ENCODE measurements around the gene UBTD1.

Gene UBTD1

GRCh38 chr10:97483506-97483905, 15.2 kb upstream of the UBTD1 start:
- no peak for FAIRE-seq

DNA sequence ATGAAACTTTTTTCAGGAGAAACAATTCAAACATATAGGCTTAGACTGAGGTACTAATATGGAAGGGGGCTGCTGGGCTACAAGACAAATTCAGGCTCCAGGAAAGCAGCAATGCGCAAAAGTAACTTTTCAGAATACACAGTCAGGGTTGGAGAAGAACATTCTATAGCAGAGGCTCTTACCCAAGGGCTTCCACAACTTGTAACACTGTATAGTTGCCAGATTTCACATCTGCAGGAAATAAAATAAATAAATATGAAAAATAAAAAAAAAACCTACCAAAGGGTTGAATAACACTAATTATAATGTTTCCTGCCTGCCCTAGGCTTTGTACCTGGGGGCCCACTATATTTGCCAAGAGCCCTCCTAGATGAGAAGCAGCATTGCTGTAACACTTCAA, 14.8 kb upstream of the UBTD1 start:
- no peak for FAIRE-seq

- no peak for FAIRE-seq
Measured at GRCh38 chr10:97485647-97486281, 13.0 kb upstream of the UBTD1 start.

DNA sequence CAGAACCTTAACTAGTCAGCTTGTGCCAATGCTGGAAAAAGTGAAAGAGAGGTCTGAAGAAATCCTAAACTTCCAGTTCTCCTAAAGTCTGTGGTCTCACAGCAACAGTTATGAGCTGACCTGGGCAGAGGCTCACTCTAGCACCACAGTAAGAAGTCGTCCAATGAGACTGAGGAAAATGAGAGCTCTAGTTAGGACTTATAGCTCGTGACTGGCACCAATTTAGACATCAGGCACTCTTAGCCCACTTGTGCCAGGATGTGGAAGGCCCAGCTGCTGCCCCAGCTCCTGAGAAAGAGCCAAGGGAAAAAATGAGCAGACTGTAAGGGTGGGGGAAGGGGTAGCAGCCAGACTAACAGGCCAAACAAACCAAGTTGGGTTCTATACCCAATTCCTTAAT, 8.1 kb upstream of the UBTD1 start:
- FAIRE-seq = no peak

DNA sequence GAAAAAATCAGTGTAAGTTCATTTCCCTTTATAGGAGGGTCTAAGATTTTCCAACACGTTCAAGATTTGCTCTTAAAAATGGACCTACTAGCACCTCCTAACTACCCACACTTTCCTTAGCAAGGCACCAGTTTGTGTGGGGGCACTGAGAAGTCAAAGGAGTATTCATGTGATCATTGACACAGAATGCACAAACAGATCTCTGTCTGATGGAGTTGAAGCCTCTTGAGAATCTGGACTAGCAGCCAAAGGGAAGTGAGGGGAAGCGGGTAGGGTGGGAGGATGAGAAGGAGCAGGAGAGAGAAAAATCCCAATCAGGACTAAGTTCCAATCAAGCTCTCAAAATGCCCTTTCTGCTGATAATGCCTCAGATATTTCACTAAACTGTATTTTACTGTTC, 4.6 kb upstream of the UBTD1 start:
- FAIRE-seq = no peak

DNA sequence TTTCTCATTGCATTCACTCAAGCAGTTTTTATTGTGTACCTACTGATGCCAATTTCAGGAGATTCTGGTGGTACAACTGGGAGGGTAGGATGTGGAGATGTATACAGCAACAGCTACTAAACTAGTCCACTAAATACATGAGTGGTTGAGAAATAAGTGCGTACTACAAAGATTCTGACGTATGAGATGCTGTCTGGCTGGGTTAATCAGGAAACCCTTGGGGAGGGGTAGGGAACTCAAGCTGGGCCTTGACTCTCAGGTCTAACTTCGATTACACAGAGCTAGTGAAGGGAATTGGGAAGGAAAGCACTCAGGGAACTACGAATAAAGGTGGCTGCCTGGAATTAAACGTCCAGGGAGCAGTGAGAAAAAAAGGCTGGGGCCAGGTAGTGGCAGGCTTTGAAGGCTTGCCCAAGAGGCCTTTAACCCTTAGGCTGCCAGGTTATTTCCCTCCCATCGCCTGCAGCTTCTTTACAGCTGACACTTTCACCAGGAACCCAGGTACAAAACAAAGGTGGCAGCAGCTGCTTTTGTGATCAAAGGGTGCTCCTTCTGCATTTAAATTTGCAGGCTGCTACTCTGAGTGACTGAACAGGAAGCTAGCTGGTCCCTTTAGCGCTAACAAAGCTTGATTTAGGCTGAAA, 3.7 kb upstream of the UBTD1 start:
- FAIRE-seq = no peak

- no peak for FAIRE-seq
Measured at GRCh38 chr10:97497572-97498075, 1.1 kb upstream of the UBTD1 start.

GRCh38 chr10:97498076-97498840, 466 bp upstream of the UBTD1 start, which contains the start of gene MMS19:
TSS of gene MMS19 (minus strand) at chr10:97498422. CDS start at chr10:97498384, 38 bp downstream.
- peak; percentile 43 for FAIRE-seq

- FAIRE-seq = no peak
Measured at GRCh38 chr10:97499561-97500296, 1.0 kb downstream of the UBTD1 start.

DNA sequence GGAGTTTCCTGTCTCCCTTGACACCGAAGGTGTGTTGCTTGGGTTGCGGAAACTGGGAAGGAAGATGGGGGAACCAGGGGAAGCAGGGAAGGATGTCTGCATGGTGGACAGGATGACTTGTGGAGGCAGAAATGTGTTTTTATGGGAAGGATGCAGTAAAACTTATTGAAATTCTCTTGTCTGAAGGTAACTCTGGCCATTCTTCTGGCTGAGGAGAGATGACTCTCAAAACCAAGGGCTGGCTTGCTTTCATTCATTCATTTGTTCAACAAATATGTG, 1.5 kb downstream of the UBTD1 start:
- no peak for FAIRE-seq

DNA sequence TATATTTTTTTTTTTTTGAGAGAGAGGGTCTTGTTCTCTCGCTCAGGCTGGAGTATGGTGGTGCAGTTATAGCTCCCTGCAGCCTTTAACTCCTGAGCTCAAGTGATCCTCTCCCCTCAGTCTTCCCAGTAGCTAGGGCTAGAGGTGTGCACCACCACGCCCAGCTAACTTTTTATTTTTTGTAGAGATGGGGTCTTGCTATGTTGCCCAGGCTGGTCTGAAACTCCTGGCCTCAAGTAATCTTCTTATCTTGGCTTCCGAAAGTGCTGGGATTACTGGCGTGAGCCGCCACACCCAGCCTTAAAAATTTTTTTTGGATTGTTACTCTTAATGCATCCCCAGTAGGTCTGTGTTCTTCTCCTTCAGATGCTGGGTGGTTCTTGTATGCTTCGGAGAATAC, 4.2 kb downstream of the UBTD1 start:
- FAIRE-seq = no peak

DNA sequence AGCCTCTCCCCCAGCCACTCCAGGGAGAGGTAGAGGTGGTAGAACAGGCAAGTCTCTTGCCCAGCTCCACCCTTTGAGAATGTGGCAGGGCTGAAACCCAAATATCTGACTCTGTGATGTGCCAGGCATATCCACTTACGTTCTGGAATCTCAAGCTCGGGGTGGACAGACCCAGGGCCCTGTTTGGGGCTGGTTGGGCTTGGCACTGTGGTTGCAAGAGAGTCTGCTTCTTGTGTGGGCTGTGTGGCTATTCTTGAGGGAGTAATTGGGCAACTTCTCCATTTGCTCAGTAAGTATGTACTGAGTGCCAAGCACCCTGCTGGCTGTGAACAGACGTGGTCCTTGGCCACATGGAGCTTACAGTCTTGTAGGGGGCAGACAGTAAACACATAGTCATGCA, 4.7 kb downstream of the UBTD1 start:
- no peak for FAIRE-seq

GRCh38 chr10:97505152-97505551, 6.4 kb downstream of the UBTD1 start:
- no peak for FAIRE-seq

- no peak for FAIRE-seq
Measured at GRCh38 chr10:97506199-97506991, 7.7 kb downstream of the UBTD1 start.

DNA sequence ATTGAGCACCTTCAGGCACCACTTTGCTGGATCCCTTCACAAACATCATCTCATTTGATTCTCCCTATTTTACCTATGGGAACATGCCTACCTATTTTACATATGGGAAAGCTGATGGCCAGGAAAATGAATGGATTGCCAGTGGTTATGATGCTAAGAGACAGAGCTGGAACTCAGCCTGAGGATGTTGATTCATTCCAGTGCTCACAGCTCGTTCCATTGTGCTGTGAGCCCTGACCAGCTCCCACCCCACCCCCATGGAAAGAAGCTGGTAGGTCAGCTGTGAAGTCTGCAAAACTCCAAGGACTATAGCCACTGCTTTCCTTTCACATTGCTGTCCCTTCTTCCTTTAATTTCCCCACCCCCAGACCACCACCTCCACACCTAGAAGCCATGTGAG, 9.6 kb downstream of the UBTD1 start:
- no peak for FAIRE-seq

- FAIRE-seq = no peak
Measured at GRCh38 chr10:97509120-97509680, 10.5 kb downstream of the UBTD1 start.

- FAIRE-seq = no peak
Measured at GRCh38 chr10:97510686-97511085, 12.0 kb downstream of the UBTD1 start.

DNA sequence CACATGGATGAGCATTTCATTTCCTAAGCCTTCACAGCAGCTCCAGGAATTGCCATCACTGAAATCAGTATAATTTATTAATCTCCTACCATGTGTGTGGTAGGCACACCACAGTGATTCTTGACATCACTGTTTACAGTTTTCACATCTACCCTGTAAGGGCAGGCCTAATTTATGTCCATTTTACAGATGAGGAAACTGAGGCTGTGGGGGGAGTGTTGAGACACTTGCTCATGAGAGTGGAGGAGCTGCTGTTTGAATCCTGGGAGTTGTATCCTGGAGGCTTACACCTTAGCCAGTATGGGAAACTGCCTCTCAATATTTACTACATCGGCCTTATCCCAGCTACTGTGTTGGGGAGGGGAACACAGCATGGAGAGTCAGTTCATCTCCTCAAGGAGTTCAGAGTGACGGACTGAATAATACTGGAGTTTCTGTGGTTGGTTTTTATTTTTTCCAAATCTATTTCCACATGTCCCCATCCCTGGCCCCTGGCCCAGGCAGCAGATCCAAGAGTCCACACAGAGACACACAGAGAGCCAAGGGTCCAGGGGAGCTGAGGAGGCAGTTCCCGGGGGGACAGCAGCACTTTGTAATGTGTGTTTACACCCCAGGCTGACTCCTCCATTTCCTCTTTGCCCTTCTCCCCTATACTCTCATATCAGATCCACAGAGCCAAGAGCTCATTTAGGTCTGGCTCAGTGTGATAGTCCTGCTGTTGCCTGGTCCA, 13.2 kb downstream of the UBTD1 start:
- FAIRE-seq = no peak

- no peak for FAIRE-seq
Measured at GRCh38 chr10:97512993-97513392, 14.3 kb downstream of the UBTD1 start.

- FAIRE-seq = no peak
Measured at GRCh38 chr10:97514344-97514743, 15.6 kb downstream of the UBTD1 start.

GRCh38 chr10:97515271-97515978, 16.7 kb downstream of the UBTD1 start:
- FAIRE-seq = no peak

All from TTC549 (cell line).